ENCODE data around the gene ADAMTSL3.

Gene ADAMTSL3

GRCh38 chr15:83911345-83911744, 257.4 kb downstream of the ADAMTSL3 start:
- no peak overlapping the region for H3K4me3 ChIP-seq (ENCODE audit: low read length in 2 of 2)
- no peaks in the 10 kb centered on the region for H3K27me3 ChIP-seq (ENCODE audit: control insufficient read depth in 2 of 2, insufficient read depth in 2 of 2, low read length in 2 of 2)
- H3K27ac ChIP-seq (ENCODE audit: low read depth in 2 of 2, low read length in 2 of 2), result no peak overlapping the region
- H3K36me3 ChIP-seq (ENCODE audit: control insufficient read depth in 2 of 2, insufficient read depth in 2 of 2, low read length in 2 of 2), result no peaks in the 10 kb centered on the region
- no peaks in the 10 kb centered on the region for H3K4me1 ChIP-seq (ENCODE audit: control insufficient read depth in 2 of 2, insufficient read depth in 2 of 2, low read length in 2 of 2)
- peaks cover 0 to 2% of the 10 kb centered on the region in 2 donors for H3K9me3 ChIP-seq (ENCODE audit: control insufficient read depth in 2 of 2, low read length in 2 of 2)
- H3K9ac ChIP-seq (ENCODE audit: low read depth in 1 of 2, low read length in 2 of 2), result no peak overlapping the region

GRCh38 chr15:83912343-83912742, 258.4 kb downstream of the ADAMTSL3 start:
- Histone ChIP-seq H3K4me3 (ENCODE audit: low read length in 2 of 2) (no peak overlapping the region), H3K36me3 (ENCODE audit: control insufficient read depth in 2 of 2, insufficient read depth in 2 of 2, low read length in 2 of 2) (no peaks in the 10 kb centered on the region), H3K4me1 (ENCODE audit: control insufficient read depth in 2 of 2, insufficient read depth in 2 of 2, low read length in 2 of 2) (no peaks in the 10 kb centered on the region), H3K27me3 (ENCODE audit: control insufficient read depth in 2 of 2, insufficient read depth in 2 of 2, low read length in 2 of 2) (no peaks in the 10 kb centered on the region), H3K27ac (ENCODE audit: low read depth in 2 of 2, low read length in 2 of 2) (no peak overlapping the region), H3K9ac (ENCODE audit: low read depth in 1 of 2, low read length in 2 of 2) (no peak overlapping the region), H3K9me3 (ENCODE audit: control insufficient read depth in 2 of 2, low read length in 2 of 2) (peaks cover 0 to 2% of the 10 kb centered on the region in 2 donors)

- Histone ChIP-seq H3K4me1 (ENCODE audit: control insufficient read depth in 2 of 2, insufficient read depth in 2 of 2, low read length in 2 of 2) (no peaks in the 10 kb centered on the region), H3K9me3 (ENCODE audit: control insufficient read depth in 2 of 2, low read length in 2 of 2) (peaks cover 0 to 2% of the 10 kb centered on the region in 2 donors), H3K27me3 (ENCODE audit: control insufficient read depth in 2 of 2, insufficient read depth in 2 of 2, low read length in 2 of 2) (no peaks in the 10 kb centered on the region), H3K4me3 (ENCODE audit: low read length in 2 of 2) (no peak overlapping the region), H3K36me3 (ENCODE audit: control insufficient read depth in 2 of 2, insufficient read depth in 2 of 2, low read length in 2 of 2) (no peaks in the 10 kb centered on the region), H3K27ac (ENCODE audit: low read depth in 2 of 2, low read length in 2 of 2) (no peak overlapping the region), H3K9ac (ENCODE audit: low read depth in 1 of 2, low read length in 2 of 2) (no peak overlapping the region)
These were observed 259.2 kb downstream of the ADAMTSL3 start for GRCh38 chr15:83913034-83913632.

GRCh38 chr15:83914906-83915305, 261.0 kb downstream of the ADAMTSL3 start:
- no peak overlapping the region for H3K4me3 ChIP-seq (ENCODE audit: low read length in 2 of 2)
- no peaks in the 10 kb centered on the region for H3K4me1 ChIP-seq (ENCODE audit: control insufficient read depth in 2 of 2, insufficient read depth in 2 of 2, low read length in 2 of 2)
- H3K36me3 ChIP-seq (ENCODE audit: control insufficient read depth in 2 of 2, insufficient read depth in 2 of 2, low read length in 2 of 2), result no peaks in the 10 kb centered on the region
- no peak overlapping the region for H3K27ac ChIP-seq (ENCODE audit: low read depth in 2 of 2, low read length in 2 of 2)
- no peak overlapping the region for H3K9ac ChIP-seq (ENCODE audit: low read depth in 1 of 2, low read length in 2 of 2)
- H3K9me3 ChIP-seq (ENCODE audit: control insufficient read depth in 2 of 2, low read length in 2 of 2), result no peaks in the 10 kb centered on the region
- no peaks in the 10 kb centered on the region for H3K27me3 ChIP-seq (ENCODE audit: control insufficient read depth in 2 of 2, insufficient read depth in 2 of 2, low read length in 2 of 2)

- Histone ChIP-seq H3K9ac (ENCODE audit: low read depth in 1 of 2, low read length in 2 of 2) (no peak overlapping the region), H3K27me3 (ENCODE audit: control insufficient read depth in 2 of 2, insufficient read depth in 2 of 2, low read length in 2 of 2) (no peaks in the 10 kb centered on the region), H3K9me3 (ENCODE audit: control insufficient read depth in 2 of 2, low read length in 2 of 2) (no peaks in the 10 kb centered on the region), H3K4me1 (ENCODE audit: control insufficient read depth in 2 of 2, insufficient read depth in 2 of 2, low read length in 2 of 2) (no peaks in the 10 kb centered on the region), H3K4me3 (ENCODE audit: low read length in 2 of 2) (no peak overlapping the region), H3K27ac (ENCODE audit: low read depth in 2 of 2, low read length in 2 of 2) (no peak overlapping the region), H3K36me3 (ENCODE audit: control insufficient read depth in 2 of 2, insufficient read depth in 2 of 2, low read length in 2 of 2) (no peaks in the 10 kb centered on the region)
These were observed 263.5 kb downstream of the ADAMTSL3 start for GRCh38 chr15:83917432-83917831.

- Histone ChIP-seq H3K9ac (ENCODE audit: low read depth in 1 of 2, low read length in 2 of 2) (no peak overlapping the region), H3K9me3 (ENCODE audit: control insufficient read depth in 2 of 2, low read length in 2 of 2) (no peaks in the 10 kb centered on the region), H3K4me3 (ENCODE audit: low read length in 2 of 2) (no peak overlapping the region), H3K4me1 (ENCODE audit: control insufficient read depth in 2 of 2, insufficient read depth in 2 of 2, low read length in 2 of 2) (no peaks in the 10 kb centered on the region), H3K36me3 (ENCODE audit: control insufficient read depth in 2 of 2, insufficient read depth in 2 of 2, low read length in 2 of 2) (no peaks in the 10 kb centered on the region), H3K27me3 (ENCODE audit: control insufficient read depth in 2 of 2, insufficient read depth in 2 of 2, low read length in 2 of 2) (no peaks in the 10 kb centered on the region), H3K27ac (ENCODE audit: low read depth in 2 of 2, low read length in 2 of 2) (no peak overlapping the region)
These were observed 264.1 kb downstream of the ADAMTSL3 start for GRCh38 chr15:83918011-83918410.

- no peak overlapping the region for H3K4me3 ChIP-seq (ENCODE audit: low read length in 2 of 2)
- H3K4me1 ChIP-seq (ENCODE audit: control insufficient read depth in 2 of 2, insufficient read depth in 2 of 2, low read length in 2 of 2), result no peaks in the 10 kb centered on the region
- H3K9me3 ChIP-seq (ENCODE audit: control insufficient read depth in 2 of 2, low read length in 2 of 2), result no peaks in the 10 kb centered on the region
- no peaks in the 10 kb centered on the region for H3K27me3 ChIP-seq (ENCODE audit: control insufficient read depth in 2 of 2, insufficient read depth in 2 of 2, low read length in 2 of 2)
- no peak overlapping the region for H3K27ac ChIP-seq (ENCODE audit: low read depth in 2 of 2, low read length in 2 of 2)
- no peak overlapping the region for H3K9ac ChIP-seq (ENCODE audit: low read depth in 1 of 2, low read length in 2 of 2)
- H3K36me3 ChIP-seq (ENCODE audit: control insufficient read depth in 2 of 2, insufficient read depth in 2 of 2, low read length in 2 of 2), result no peaks in the 10 kb centered on the region
These were observed 265.5 kb downstream of the ADAMTSL3 start for GRCh38 chr15:83919319-83919830.

GRCh38 chr15:83919978-83920510, 266.1 kb downstream of the ADAMTSL3 start:
- H3K4me1 ChIP-seq (ENCODE audit: control insufficient read depth in 2 of 2, insufficient read depth in 2 of 2, low read length in 2 of 2), result no peaks in the 10 kb centered on the region
- H3K4me3 ChIP-seq (ENCODE audit: low read length in 2 of 2), result no peak overlapping the region
- no peaks in the 10 kb centered on the region for H3K36me3 ChIP-seq (ENCODE audit: control insufficient read depth in 2 of 2, insufficient read depth in 2 of 2, low read length in 2 of 2)
- no peaks in the 10 kb centered on the region for H3K9me3 ChIP-seq (ENCODE audit: control insufficient read depth in 2 of 2, low read length in 2 of 2)
- H3K27me3 ChIP-seq (ENCODE audit: control insufficient read depth in 2 of 2, insufficient read depth in 2 of 2, low read length in 2 of 2), result no peaks in the 10 kb centered on the region
- H3K9ac ChIP-seq (ENCODE audit: low read depth in 1 of 2, low read length in 2 of 2), result no peak overlapping the region
- H3K27ac ChIP-seq (ENCODE audit: low read depth in 2 of 2, low read length in 2 of 2), result no peak overlapping the region

- Histone ChIP-seq H3K4me3 (ENCODE audit: low read length in 2 of 2) (no peak overlapping the region), H3K9me3 (ENCODE audit: control insufficient read depth in 2 of 2, low read length in 2 of 2) (no peaks in the 10 kb centered on the region), H3K36me3 (ENCODE audit: control insufficient read depth in 2 of 2, insufficient read depth in 2 of 2, low read length in 2 of 2) (no peaks in the 10 kb centered on the region), H3K27me3 (ENCODE audit: control insufficient read depth in 2 of 2, insufficient read depth in 2 of 2, low read length in 2 of 2) (no peaks in the 10 kb centered on the region), H3K27ac (ENCODE audit: low read depth in 2 of 2, low read length in 2 of 2) (no peak overlapping the region), H3K4me1 (ENCODE audit: control insufficient read depth in 2 of 2, insufficient read depth in 2 of 2, low read length in 2 of 2) (no peaks in the 10 kb centered on the region), H3K9ac (ENCODE audit: low read depth in 1 of 2, low read length in 2 of 2) (no peak overlapping the region)
These were observed 268.8 kb downstream of the ADAMTSL3 start for GRCh38 chr15:83922649-83923294.

- Histone ChIP-seq H3K9me3 (ENCODE audit: control insufficient read depth in 2 of 2, low read length in 2 of 2) (no peaks in the 10 kb centered on the region), H3K27ac (ENCODE audit: low read depth in 2 of 2, low read length in 2 of 2) (no peak overlapping the region), H3K4me1 (ENCODE audit: control insufficient read depth in 2 of 2, insufficient read depth in 2 of 2, low read length in 2 of 2) (no peaks in the 10 kb centered on the region), H3K4me3 (ENCODE audit: low read length in 2 of 2) (no peak overlapping the region), H3K9ac (ENCODE audit: low read depth in 1 of 2, low read length in 2 of 2) (no peak overlapping the region), H3K27me3 (ENCODE audit: control insufficient read depth in 2 of 2, insufficient read depth in 2 of 2, low read length in 2 of 2) (no peaks in the 10 kb centered on the region), H3K36me3 (ENCODE audit: control insufficient read depth in 2 of 2, insufficient read depth in 2 of 2, low read length in 2 of 2) (no peaks in the 10 kb centered on the region)
These were observed 272.2 kb downstream of the ADAMTSL3 start for GRCh38 chr15:83926116-83926515.

Data from mucosa of rectum (tissue), 2 donors.